ENCODE results near the gene RAB35.

GRCh38 chr12:120089796-120090195 lies 26.8 kb downstream of the RAB35 start:
- TF ChIP-seq CTCF (IDR thresholded peaks at IDR 0.05 in 2 of 3, conservative IDR thresholded peaks at IDR 0.05 in 1 of 3; ENCODE audit: insufficient read depth in 2 of 3, low read depth in 1 of 3, low read length in 3 of 3) (no peak), RFX5 (IDR thresholded peaks at IDR 0.05; ENCODE audit: low read depth, low read length) (no peak), USF2 (CRISPR knock-in tag; IDR thresholded peaks at IDR 0.05) (no peak), CEBPB (tag; IDR thresholded peaks at IDR 0.05) (no peak), TCF3 (CRISPR knock-in tag; IDR thresholded peaks at IDR 0.05) (no peak), BRF2 (IDR thresholded peaks at IDR 0.05; ENCODE audit: borderline replicate concordance, insufficient read depth, insufficient read length) (no peak), POLR3A (IDR thresholded peaks at IDR 0.05; ENCODE audit: borderline replicate concordance, extremely low read depth, insufficient read depth, insufficient read length) (no peak), ZBTB1 (CRISPR knock-in tag; IDR thresholded peaks at IDR 0.05; ENCODE audit: borderline replicate concordance, low read depth) (no peak), ZNF77 (CRISPR knock-in tag; IDR thresholded peaks at IDR 0.05) (no peak), EP300 (IDR thresholded peaks at IDR 0.05; ENCODE audit: low read length) (no peak), ZBTB7A (IDR thresholded peaks at IDR 0.05; ENCODE audit: borderline replicate concordance, control insufficient read depth, low read depth, low read length) (no peak), BCL6 (CRISPR knock-in tag; IDR thresholded peaks at IDR 0.05) (no peak), GABPA (tag; conservative IDR thresholded peaks at IDR 0.05; ENCODE audit: low read depth) (no peak)
